ENCODE data around the gene GPD2.

GRCh38 chr2:156518138-156518537 is 82.0 kb downstream of the GPD2 start:
- TF ChIP-seq CTCF (IDR thresholded peaks at IDR 0.05 in 4 of 5, conservative IDR thresholded peaks at IDR 0.05 in 1 of 5), result no peak
- TF ChIP-seq POLR2A (IDR thresholded peaks at IDR 0.05), result no peak
